Measurements from ENCODE around the gene PCK2.

Gene PCK2

GRCh38 chr14:24098927-24099813, 5.1 kb downstream of the PCK2 start:
- Histone ChIP-seq H3K9me3 (replicated peaks in 1 of 2; ENCODE audit: control insufficient read depth in 2 of 2, insufficient read depth in 1 of 2, low read depth in 1 of 2, low read length in 2 of 2) (peaks cover 0 to 2% of the 10 kb centered on the region in 2 donors), H3K27ac (replicated peaks; ENCODE audit: low read length) (no peak overlapping the region), H3K4me3 (ENCODE audit: low read length in 2 of 2) (no peak overlapping the region), H3K36me3 (replicated peaks in 1 of 2; ENCODE audit: control insufficient read depth in 2 of 2, insufficient read depth in 2 of 2, low read length in 2 of 2) (peaks cover 31 to 48% of the 10 kb centered on the region in 2 donors), H3K4me1 (ENCODE audit: control insufficient read depth in 2 of 2, insufficient read depth in 1 of 2, low read depth in 1 of 2, low read length in 2 of 2) (peaks cover 7 to 11% of the 10 kb centered on the region in 2 donors), H2AFZ (ENCODE audit: low read length) (no peak overlapping the region), H3K23ac (ENCODE audit: low read depth, low read length, poor library complexity) (no peak overlapping the region), H3K14ac (ENCODE audit: low read length) (no peak overlapping the region), H2BK12ac (ENCODE audit: low read length) (no peak overlapping the region), H2AK5ac (ENCODE audit: low read depth, low read length) (no peak overlapping the region), H3K79me1 (ENCODE audit: low read depth, low read length) (no peaks in the 10 kb centered on the region), H3K27me3 (ENCODE audit: control insufficient read depth in 3 of 3, insufficient read depth in 3 of 3, low read depth in 1 of 3, low read length in 3 of 3) (no peaks in the 10 kb centered on the region), H3K4me2 (ENCODE audit: insufficient read depth, low read length, poor library complexity, severe bottlenecking) (no peak overlapping the region), H3K18ac (ENCODE audit: low read length) (no peak overlapping the region), H3K9ac (ENCODE audit: low read depth, low read length, poor library complexity) (peak overlapping the region; percentile 64), H4K91ac (ENCODE audit: low read depth, low read length, poor library complexity) (no peak overlapping the region), H3K4ac (ENCODE audit: low read length) (no peak overlapping the region), H2BK15ac (ENCODE audit: low read length) (no peak overlapping the region), H2BK120ac (ENCODE audit: low read depth, low read length) (no peak overlapping the region), H4K8ac (ENCODE audit: low read depth, low read length) (no peak overlapping the region), H2BK5ac (ENCODE audit: low read length) (no peak overlapping the region)
- WGBS, 2 donors (ENCODE audit: extremely low coverage in 2 of 2, insufficient read length in 2 of 2, insufficient replicate concordance in 1 of 2) = no CpG with 5 or more reads among the region's 17 CpGs
- no peak for DNase-seq (ENCODE audit: low spot score)

GRCh38 chr14:24100197-24100981, 6.3 kb downstream of the PCK2 start:
- DNase-seq (ENCODE audit: low spot score) = no peak
- no peak overlapping the region for H3K18ac ChIP-seq (ENCODE audit: low read length)
- H2AFZ ChIP-seq (ENCODE audit: low read length) = no peak overlapping the region
- H3K9me3 ChIP-seq (replicated peaks in 1 of 2; ENCODE audit: control insufficient read depth in 2 of 2, insufficient read depth in 1 of 2, low read depth in 1 of 2, low read length in 2 of 2) = peaks cover 0 to 2% of the 10 kb centered on the region in 2 donors
- WGBS, 2 donors (ENCODE audit: extremely low coverage in 2 of 2, insufficient read length in 2 of 2, insufficient replicate concordance in 1 of 2) = no CpG with 5 or more reads among the region's 4 CpGs
- H3K4ac ChIP-seq (ENCODE audit: low read length) = no peak overlapping the region
- no peak overlapping the region for H2BK12ac ChIP-seq (ENCODE audit: low read length)
- no peak overlapping the region for H2AK5ac ChIP-seq (ENCODE audit: low read depth, low read length)
- H4K8ac ChIP-seq (ENCODE audit: low read depth, low read length) = no peak overlapping the region
- no peak overlapping the region for H2BK15ac ChIP-seq (ENCODE audit: low read length)
- no peak overlapping the region for H3K4me2 ChIP-seq (ENCODE audit: insufficient read depth, low read length, poor library complexity, severe bottlenecking)
- H2BK5ac ChIP-seq (ENCODE audit: low read length) = no peak overlapping the region
- no peak overlapping the region for H3K27ac ChIP-seq (replicated peaks; ENCODE audit: low read length)
- no peak overlapping the region for H3K23ac ChIP-seq (ENCODE audit: low read depth, low read length, poor library complexity)
- H2BK120ac ChIP-seq (ENCODE audit: low read depth, low read length) = no peak overlapping the region
- H3K79me1 ChIP-seq (ENCODE audit: low read depth, low read length) = no peaks in the 10 kb centered on the region
- H3K36me3 ChIP-seq (replicated peaks in 1 of 2; ENCODE audit: control insufficient read depth in 2 of 2, insufficient read depth in 2 of 2, low read length in 2 of 2) = peaks cover 31 to 48% of the 10 kb centered on the region in 2 donors
- H3K4me3 ChIP-seq (ENCODE audit: low read length in 2 of 2) = no peak overlapping the region
- no peak overlapping the region for H3K9ac ChIP-seq (ENCODE audit: low read depth, low read length, poor library complexity)
- no peak overlapping the region for H4K91ac ChIP-seq (ENCODE audit: low read depth, low read length, poor library complexity)
- no peaks in the 10 kb centered on the region for H3K27me3 ChIP-seq (ENCODE audit: control insufficient read depth in 3 of 3, insufficient read depth in 3 of 3, low read depth in 1 of 3, low read length in 3 of 3)
- no peak overlapping the region for H3K14ac ChIP-seq (ENCODE audit: low read length)
- H3K4me1 ChIP-seq (ENCODE audit: control insufficient read depth in 2 of 2, insufficient read depth in 1 of 2, low read depth in 1 of 2, low read length in 2 of 2) = peaks cover 3 to 4% of the 10 kb centered on the region in 2 donors

- Histone ChIP-seq H3K9ac (ENCODE audit: low read depth, low read length, poor library complexity) (no peak overlapping the region), H4K91ac (ENCODE audit: low read depth, low read length, poor library complexity) (no peak overlapping the region), H3K79me1 (ENCODE audit: low read depth, low read length) (no peaks in the 10 kb centered on the region), H3K4me1 (ENCODE audit: control insufficient read depth in 2 of 2, insufficient read depth in 1 of 2, low read depth in 1 of 2, low read length in 2 of 2) (no peaks in the 10 kb centered on the region), H3K27me3 (ENCODE audit: control insufficient read depth in 3 of 3, insufficient read depth in 3 of 3, low read depth in 1 of 3, low read length in 3 of 3) (no peaks in the 10 kb centered on the region), H2BK5ac (ENCODE audit: low read length) (no peak overlapping the region), H2BK12ac (ENCODE audit: low read length) (no peak overlapping the region), H3K4ac (ENCODE audit: low read length) (no peak overlapping the region), H3K4me2 (ENCODE audit: insufficient read depth, low read length, poor library complexity, severe bottlenecking) (no peak overlapping the region), H2BK120ac (ENCODE audit: low read depth, low read length) (no peak overlapping the region), H3K4me3 (ENCODE audit: low read length in 2 of 2) (no peak overlapping the region), H2AK5ac (ENCODE audit: low read depth, low read length) (no peak overlapping the region), H3K18ac (ENCODE audit: low read length) (no peak overlapping the region), H3K36me3 (replicated peaks in 1 of 2; ENCODE audit: control insufficient read depth in 2 of 2, insufficient read depth in 2 of 2, low read length in 2 of 2) (peaks cover 31 to 48% of the 10 kb centered on the region in 2 donors), H3K14ac (ENCODE audit: low read length) (no peak overlapping the region), H2AFZ (ENCODE audit: low read length) (no peak overlapping the region), H3K23ac (ENCODE audit: low read depth, low read length, poor library complexity) (no peak overlapping the region), H4K8ac (ENCODE audit: low read depth, low read length) (no peak overlapping the region), H3K27ac (replicated peaks; ENCODE audit: low read length) (no peak overlapping the region), H3K9me3 (replicated peaks in 1 of 2; ENCODE audit: control insufficient read depth in 2 of 2, insufficient read depth in 1 of 2, low read depth in 1 of 2, low read length in 2 of 2) (peaks cover 0 to 2% of the 10 kb centered on the region in 2 donors), H2BK15ac (ENCODE audit: low read length) (no peak overlapping the region)
- WGBS, 2 donors (ENCODE audit: extremely low coverage in 2 of 2, insufficient read length in 2 of 2, insufficient replicate concordance in 1 of 2) = no CpG with 5 or more reads among the region's 3 CpGs
- DNase-seq (ENCODE audit: low spot score) = no peak
Observed at GRCh38 chr14:24100982-24101494, 6.9 kb downstream of the PCK2 start.

Measured in neuronal stem cell (in vitro differentiated cells).